Panc1 (cell line): ENCODE measurements around the gene REV3L.

ENCODE experiments used
- CTCF ChIP-seq: fragments of 450-650 bp; IDR thresholded peaks from 2 replicates; pipeline ENCODE4 v1.5.1; 2017; ENCODE audit warnings: mild to moderate bottlenecking
- POLR2AphosphoS5 ChIP-seq: IDR thresholded peaks from 2 replicates; pipeline ENCODE4 v1.6.1; 2012; ENCODE audit warnings: mild to moderate bottlenecking, low read depth, low read length, moderate library complexity
- REST ChIP-seq, 2 experiments: IDR thresholded peaks; 2 replicates each; pipeline ENCODE4 v1.6.1; 2011 to 2012; ENCODE audit warnings: low read depth in 2 of 2, control low read depth in 1 of 2, low read length in 1 of 2, mild to moderate bottlenecking in 1 of 2, moderate library complexity in 1 of 2; ENCODE audit not compliant: insufficient read depth in 1 of 2
- SIN3A ChIP-seq: IDR thresholded peaks from 2 replicates; pipeline ENCODE4 v1.6.1; 2012; ENCODE audit warnings: low read depth, mild to moderate bottlenecking, low read length, moderate library complexity, borderline replicate concordance; ENCODE audit not compliant: insufficient read depth
- TCF7L2 ChIP-seq: IDR thresholded peaks from 2 replicates; pipeline ENCODE4 v1.6.1; 2011; ENCODE audit warnings: mild to moderate bottlenecking, low read depth, low read length, inconsistent platforms

- TF ChIP-seq CTCF (no peak), SIN3A (no peak), REST (IDR thresholded peaks at IDR 0.05; ENCODE audit: insufficient read depth in 1 of 2, low read depth in 2 of 2, low read length in 1 of 2) (no peak), POLR2AphosphoS5 (no peak), TCF7L2 (no peak)
Measured at GRCh38 chr6:111252726-111253125, 230.3 kb downstream of the REV3L start.
